Measurements from ENCODE around the gene GPR135.

DNA sequence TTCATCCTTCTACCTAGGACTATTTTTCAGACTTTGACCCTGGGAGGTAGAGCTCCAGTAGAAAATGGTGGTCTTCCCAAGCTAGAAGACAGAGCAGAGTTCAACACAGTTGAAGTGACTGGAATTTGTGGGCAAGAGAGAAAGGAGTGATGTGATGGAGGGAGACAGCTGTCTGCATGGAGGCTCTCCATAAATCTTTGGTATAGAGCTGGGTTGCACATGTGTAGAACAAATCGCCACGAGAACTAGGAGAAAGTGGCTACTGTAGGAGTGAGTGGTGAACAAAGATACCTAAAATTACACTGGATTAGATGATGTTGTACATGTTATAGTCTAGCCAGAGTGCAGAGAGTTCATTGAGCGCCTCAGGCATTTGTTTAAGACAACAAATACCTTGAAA lies 14.5 kb downstream of the GPR135 start:
- TF ChIP-seq, protein P1, sequence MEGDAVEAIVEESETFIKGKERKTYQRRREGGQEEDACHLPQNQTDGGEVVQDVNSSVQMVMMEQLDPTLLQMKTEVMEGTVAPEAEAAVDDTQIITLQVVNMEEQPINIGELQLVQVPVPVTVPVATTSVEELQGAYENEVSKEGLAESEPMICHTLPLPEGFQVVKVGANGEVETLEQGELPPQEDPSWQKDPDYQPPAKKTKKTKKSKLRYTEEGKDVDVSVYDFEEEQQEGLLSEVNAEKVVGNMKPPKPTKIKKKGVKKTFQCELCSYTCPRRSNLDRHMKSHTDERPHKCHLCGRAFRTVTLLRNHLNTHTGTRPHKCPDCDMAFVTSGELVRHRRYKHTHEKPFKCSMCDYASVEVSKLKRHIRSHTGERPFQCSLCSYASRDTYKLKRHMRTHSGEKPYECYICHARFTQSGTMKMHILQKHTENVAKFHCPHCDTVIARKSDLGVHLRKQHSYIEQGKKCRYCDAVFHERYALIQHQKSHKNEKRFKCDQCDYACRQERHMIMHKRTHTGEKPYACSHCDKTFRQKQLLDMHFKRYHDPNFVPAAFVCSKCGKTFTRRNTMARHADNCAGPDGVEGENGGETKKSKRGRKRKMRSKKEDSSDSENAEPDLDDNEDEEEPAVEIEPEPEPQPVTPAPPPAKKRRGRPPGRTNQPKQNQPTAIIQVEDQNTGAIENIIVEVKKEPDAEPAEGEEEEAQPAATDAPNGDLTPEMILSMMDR (IDR thresholded peaks at IDR 0.05 in 2 of 3, conservative IDR thresholded peaks at IDR 0.05 in 1 of 3; ENCODE audit: borderline replicate concordance in 1 of 3, insufficient read depth in 1 of 3, low read depth in 2 of 3, low read length in 2 of 3), result no peak
- TF ChIP-seq FOSL1 (IDR thresholded peaks at IDR 0.05; ENCODE audit: low read depth), result no peak
- no peak for TF ChIP-seq POLR2AphosphoS5 (IDR thresholded peaks at IDR 0.05; ENCODE audit: low read depth, low read length)
- TF ChIP-seq TCF7L2 (IDR thresholded peaks at IDR 0.05; ENCODE audit: borderline replicate concordance, extremely low read depth, insufficient read depth, insufficient read length), result no peak
- TF ChIP-seq POLR2A (IDR thresholded peaks at IDR 0.05; ENCODE audit: borderline replicate concordance, extremely low read depth, insufficient read depth, insufficient read length), result no peak
- TF ChIP-seq EGR1 (IDR thresholded peaks at IDR 0.05; ENCODE audit: low read depth), result no peak
